GM18861 (cell line): ENCODE data around the gene CKMT1A.
"Not testable (repeated sequence)": the region's sequence is repeated elsewhere in the genome, so short reads cannot be mapped to it uniquely, and the experiment has no call there.

Experiments used
- ATAC-seq: cut with Tn5 transposase; IDR thresholded peaks from one replicate; pipeline ENCODE4 v1.9.1; 2021; ENCODE audit not compliant: unreplicated experiment

The CKMT1A gene

DNA sequence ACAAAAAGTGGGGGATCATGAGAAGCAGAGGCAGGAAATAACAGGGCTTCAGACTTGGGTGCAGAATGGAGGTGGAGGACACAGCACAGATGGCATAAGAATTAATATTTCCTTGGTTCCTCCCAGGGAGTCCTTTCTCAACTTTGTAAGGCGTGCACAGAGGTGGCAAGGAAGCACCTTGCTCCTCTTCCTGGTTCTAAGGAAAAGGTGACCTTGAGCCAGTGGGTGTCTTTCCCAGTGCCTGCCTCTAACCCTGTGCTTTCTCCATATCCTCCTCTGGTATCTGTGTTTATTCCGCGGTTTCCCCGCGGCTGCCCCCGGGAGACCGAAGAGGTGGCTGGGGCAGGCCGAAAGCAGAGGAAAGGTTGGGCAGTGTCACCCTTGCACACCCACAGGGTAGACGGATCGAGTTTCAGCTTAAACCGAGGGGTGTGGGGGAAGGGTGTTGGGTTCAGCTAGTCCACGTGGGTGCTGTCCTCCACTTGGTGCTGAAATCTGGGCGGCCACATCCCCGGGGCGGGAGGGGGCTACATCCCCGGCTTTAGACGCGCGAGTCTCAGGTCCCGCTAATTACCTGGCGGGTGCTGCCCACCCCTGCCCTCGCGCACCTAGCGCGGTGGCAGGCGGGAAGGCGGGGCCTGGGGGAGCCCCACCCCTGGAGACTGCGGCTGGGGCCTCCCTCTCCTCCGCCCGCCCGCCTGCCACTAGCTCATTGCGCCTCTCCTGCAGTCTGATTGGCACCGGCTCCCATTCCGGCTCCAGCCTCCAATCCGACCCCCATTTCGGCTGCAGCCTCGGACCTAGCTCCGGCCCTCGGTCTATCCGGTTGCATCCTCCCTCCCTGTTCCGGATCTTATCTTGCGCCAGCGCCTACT, at the start of gene CKMT1A:
Gene CKMT1A (plus strand): TSS at position 712 of the 875 bp plus-strand sequence. CDS start 192 bp downstream, outside the sequence.
- ATAC-seq = not testable (repeated sequence)

DNA sequence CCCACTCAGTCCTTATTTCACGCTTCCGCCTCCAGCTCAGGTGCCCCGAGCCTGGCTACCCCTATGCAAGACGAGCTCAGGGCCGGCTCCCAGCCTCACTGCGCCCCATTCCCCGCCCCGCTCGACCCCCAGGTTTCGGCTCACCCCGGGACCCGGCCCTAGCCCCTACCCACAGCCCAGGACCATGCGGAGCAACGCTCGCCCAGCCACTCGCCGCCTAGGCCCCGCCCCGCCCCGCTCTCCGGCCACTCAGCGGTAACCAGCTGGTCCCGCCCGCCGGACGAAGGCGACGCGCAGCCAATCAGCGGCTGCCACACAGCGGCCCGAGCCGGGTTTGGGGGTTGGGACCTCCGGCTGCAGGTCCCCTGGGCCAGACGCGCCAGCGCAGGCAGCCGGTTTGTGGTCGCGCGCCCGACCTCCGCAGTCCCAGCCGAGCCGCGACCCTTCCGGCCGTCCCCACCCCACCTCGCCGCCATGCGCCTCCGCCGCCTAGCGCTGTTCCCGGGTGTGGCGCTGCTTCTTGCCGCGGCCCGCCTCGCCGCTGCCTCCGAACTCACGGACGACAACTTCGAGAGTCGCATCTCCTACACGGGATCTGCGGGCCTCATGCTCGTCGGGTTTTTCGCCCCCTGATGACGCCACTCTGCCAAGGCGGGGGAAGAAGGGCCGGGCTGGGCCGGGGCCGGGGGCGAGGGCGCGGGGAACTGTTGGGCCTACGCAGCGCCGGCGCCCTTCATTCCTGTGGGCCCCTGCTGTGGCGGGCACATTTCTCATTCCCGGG, 44.8 kb upstream of the CKMT1A start, which contains the start of gene CATSPER2:
Gene CATSPER2 (minus strand): TSS at position 196 of the 781 bp plus-strand sequence. CDS start 783 bp downstream, outside the sequence.
- no peak for ATAC-seq

DNA sequence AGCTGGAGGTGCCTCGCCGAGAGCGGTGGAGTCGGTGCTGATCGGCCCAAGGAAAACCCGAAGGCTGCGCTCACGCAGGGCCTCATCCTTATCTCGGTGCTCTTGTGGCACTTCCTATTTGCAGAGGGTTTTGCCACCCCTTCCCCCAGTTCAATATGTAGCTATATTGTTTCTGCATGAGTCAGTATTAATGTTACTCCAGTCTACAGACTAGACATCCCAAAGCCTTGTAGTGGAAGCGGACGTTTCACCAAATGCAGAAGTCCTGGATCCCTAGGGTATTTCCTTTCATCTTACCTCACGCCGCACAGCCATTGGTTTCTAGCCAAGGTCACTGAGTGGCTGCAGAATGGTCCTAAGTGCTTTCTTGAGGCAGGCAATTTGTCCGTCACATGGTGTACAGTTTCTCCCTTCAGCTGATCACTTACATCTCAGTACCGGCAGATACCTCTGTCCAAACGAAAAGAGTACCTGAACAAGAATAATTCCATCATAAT, 44.2 kb upstream of the CKMT1A start:
- ATAC-seq = not testable (repeated sequence)

DNA sequence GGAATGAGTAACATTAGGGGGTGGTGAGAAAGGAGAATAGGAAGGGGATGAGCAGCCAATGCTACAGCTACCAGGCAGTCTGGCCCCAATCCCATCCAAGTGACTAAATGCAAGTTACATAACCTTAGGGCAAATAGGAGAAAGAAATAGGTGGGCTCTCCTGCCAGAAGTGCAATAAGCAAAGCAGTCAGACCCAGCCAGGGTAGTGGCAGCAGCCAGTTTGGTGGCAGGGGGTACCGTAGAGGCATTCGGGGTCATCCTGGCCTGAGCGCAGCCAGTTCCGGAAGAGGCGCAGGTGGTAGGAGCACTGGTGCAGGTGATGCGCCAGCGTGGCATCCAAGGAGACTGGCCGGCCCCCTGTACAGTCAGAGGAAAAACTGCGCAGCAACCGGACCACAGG, 33.9 kb upstream of the CKMT1A start:
- not testable (repeated sequence) for ATAC-seq

DNA sequence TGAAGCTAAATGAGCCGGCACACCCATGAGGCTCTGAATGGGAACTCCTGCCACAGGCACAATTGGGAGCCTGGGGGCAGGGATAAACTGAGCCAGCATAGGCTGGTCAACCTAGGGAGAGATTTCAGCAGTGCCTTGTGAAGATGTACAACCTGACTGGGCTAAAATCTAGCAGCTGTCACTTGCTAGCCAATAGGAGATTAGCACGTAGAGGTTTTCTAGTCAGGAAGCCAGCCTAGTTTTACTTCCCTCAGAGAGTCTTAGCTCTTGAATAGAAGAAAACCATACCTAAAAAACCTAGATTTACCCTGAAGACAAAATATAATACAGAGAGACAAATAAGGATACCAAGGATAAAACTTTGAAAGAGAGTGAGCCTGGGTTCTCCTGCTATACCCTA, 31.4 kb upstream of the CKMT1A start:
- not testable (repeated sequence) for ATAC-seq

DNA sequence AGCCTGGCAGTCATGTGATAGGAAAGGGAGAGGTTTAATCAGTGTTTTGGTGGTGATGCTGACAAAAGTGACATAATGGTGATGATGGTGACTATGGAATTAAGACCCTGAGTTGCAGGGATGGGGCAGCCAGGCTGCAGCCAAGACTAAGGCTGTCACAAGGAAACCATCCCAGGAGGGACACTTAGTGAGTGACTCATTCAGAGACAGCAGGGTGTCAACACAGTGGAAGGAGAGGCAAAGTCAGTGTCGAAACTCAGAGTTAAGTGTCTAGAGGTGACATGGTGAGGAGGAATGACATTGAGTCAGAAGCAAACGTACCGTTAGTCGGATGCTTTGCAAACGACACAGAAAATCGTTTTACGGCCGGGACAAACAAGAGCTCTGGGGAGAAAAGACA, 30.3 kb upstream of the CKMT1A start:
- ATAC-seq = not testable (repeated sequence)

DNA sequence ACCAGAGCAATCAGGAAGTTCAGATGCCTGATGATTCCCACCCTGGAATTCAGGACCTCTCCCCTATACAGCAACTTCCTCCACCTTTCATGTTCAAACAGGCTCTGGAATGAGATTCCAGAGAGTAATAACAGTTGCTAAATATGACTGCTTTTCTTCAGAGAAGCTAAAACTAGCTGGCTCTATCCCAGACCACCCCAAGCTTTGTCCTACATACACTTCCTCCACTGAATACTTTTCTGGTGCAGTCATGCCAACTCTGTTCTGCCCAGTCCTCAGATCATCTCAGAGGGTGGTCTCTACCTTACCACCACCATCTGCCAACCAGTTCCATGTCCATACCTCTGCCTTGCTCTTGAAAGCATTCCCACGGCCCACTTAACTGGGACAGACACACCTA, 27.5 kb upstream of the CKMT1A start:
- not testable (repeated sequence) for ATAC-seq

DNA sequence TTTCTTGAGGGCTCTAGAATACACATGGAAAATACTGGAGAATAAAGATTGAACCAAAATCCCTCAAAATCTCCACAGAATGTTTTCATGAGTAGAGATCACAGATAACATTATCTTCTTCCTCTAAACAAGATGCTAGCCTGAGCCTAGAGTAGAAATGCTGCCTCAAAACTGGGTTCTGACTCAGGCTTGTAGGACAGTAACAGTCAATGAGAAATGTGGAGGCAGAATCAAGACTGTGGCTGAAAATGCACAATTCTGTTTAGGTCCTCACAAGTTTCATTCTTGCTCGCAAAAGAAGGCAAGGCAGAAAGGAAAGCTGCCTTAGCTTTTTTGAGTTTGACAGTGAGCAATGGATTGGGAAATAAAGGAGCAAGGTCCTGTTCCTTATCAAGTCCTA, 19.5 kb upstream of the CKMT1A start:
- not testable (repeated sequence) for ATAC-seq

DNA sequence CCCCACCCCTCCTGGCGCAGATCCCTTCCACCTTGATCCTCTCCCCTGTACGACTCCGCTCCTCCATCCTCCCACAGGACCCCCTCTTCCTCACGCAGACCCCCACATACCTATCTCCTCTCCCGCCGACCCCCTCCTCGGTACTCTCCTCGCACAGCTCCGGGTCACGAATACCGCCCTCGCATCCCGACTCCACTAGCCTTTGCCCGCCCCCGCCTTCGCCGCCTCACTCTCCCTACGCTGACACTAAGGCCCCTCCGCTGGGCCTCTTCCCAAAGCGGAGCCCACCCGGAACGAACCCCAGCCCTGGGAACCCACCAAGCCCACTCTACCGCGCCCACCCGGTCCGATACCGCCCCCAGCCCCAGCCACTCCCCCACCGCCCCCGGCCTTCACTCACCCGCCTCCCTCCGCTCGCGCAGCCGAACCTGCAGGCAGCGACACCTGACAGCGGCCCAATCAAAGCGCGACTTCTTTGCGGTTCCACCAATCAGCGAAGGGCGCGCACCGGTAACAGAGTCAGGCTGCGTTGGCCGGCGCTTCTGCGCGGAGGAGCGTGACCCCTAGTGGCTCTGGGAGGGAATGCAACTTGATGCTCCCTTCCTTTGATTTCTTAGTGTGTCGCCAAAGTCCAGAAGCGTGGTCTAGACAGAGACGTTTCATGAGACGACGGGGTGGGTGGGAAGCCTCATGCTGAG, 3.9 kb upstream of the CKMT1A start:
- ATAC-seq = peak; percentile 90

DNA sequence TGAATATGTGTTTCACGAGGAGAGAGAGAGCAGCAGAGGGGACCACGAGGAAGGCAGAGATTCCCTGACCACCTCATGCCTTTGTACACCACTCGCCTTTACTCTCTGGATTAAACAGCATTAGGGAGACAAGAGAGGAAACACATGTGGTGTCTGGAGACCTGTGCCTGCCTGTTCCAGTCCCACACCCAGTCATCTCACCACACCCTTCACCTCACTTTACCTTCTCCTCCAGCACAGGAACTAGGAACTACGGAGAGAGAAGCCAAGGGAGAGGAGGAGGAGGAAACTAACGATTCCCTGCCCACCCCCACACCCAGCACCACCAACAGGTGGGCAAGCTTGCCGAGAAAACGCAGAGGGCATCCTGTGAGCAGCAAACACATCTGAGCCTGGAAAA, 980 bp upstream of the CKMT1A start:
- not testable (repeated sequence) for ATAC-seq

DNA sequence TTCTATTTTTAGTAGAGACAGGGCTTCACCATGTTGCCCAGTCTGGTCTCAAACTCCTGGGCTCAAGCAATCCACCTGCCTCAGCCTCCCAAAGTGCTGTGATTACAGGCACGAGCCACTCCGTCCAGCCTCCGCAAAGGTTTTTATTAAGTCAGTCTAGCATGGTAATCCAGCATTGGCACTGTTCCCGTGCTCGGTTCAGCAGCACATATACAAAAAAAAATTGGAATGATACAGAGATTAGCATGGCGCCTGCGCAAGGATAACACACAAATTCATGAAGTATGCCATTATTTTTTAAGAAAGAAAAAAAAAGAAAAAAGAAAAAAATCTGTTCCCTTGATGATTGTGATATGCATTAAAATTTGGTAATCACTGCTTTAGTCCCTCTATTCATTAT, 8.5 kb downstream of the CKMT1A start:
- ATAC-seq = no peak

DNA sequence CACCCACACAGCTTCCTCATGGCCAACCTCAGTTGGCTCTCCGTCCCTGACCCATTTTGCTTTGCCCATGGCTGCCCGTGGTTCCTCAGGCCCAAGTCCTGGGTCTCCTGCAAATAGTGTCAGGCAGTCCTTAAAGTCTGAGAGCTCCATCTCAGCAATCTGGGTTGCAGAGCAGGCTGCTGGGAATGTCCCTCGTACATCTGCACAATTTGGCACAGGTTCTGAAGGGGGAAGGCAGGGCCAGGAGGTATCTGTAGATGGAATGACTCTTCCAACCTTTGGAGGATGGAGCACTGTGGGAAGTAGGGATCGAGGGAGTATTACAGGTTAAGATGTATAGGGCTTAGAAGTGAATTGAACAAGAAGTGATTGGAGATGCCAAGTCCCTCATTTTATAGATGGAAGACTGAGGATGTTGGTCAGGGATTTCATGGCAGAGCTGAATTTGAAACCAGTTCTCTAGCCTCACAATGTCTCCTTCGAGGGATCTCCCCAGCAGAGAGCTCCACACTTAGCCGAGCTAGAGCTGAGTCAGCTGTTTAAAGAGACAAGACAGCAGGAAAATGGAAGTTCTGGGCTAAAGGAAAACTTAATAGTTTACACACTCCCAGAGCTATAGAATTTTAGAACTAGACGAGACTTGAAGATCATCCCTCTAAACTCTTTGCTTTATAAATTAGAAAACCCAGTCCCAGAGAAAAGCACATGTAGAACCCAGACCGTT, 9.2 kb downstream of the CKMT1A start:
- no peak for ATAC-seq

DNA sequence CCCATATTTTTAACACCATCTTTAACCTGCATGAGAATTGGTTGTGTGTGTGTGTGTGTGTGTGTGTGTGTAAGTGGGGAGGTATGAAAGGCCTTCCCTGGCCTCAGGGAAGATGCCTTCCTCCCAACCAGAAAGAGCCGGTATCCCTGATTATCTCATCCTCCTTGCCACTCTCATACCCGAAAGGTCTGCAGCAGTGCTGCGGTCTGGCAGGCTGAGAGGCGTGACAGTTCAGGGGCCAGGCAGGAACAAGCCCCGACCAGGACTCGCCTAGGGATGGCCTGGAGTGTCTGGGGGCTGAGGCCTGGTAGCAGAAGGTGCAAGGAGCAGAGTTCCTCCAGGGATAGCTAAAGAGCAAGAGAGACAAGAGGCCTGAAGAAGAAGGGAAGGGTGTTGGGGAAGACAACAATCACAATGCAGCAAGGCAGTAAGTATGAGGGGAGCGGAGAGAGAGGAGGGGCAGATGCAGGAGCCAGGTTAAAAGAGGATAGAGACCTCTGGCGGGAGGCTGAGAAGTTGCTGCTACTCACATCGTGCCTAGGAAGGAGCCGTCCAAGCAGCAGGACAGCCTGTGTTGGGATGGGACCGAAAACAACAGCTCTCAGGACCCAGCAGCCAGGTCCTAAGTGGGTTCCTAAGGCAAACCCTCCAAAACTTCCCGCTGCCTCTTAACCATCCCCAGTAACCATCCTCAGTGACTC, 16.9 kb downstream of the CKMT1A start:
- ATAC-seq = not testable (repeated sequence)

DNA sequence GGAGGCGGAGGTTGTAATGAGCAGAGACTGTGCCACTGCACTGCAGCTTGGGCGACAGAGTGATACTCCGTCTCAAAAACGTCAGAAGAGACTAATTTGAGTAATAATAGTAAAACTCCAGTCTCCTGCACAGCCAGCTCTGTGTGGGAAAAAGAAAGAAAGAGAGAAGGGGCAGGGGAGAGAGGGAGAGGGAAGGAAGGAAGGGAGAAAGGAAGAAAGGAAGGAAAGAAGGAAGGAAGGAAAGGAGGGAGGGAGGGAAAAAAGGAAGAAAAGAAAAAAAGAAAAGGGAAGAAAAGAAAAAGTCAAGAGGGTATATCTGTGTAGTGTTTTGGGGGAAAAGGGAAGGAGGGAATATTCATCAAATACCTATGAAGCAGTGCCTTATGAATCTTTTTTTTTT, 29.5 kb downstream of the CKMT1A start:
- no peak for ATAC-seq

DNA sequence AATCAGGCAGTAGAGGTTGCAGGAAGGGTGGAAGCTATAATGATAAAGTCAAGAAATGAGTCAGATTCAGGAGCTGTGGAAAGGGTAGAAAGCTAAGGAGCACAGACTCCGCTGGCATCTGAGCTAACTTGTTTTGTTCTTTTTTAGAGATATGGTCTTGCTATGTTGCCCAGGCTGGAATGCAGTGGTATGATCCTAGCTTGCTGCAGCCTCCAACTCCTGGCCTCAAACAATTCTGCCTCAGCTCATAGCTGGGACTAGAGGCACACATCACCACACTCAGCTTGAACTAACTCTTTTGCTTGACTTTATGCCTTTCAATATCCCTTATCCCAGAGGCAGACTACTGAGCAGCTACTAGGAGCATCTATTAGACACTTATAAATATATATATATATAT, 32.6 kb downstream of the CKMT1A start:
- ATAC-seq = not testable (repeated sequence)

DNA sequence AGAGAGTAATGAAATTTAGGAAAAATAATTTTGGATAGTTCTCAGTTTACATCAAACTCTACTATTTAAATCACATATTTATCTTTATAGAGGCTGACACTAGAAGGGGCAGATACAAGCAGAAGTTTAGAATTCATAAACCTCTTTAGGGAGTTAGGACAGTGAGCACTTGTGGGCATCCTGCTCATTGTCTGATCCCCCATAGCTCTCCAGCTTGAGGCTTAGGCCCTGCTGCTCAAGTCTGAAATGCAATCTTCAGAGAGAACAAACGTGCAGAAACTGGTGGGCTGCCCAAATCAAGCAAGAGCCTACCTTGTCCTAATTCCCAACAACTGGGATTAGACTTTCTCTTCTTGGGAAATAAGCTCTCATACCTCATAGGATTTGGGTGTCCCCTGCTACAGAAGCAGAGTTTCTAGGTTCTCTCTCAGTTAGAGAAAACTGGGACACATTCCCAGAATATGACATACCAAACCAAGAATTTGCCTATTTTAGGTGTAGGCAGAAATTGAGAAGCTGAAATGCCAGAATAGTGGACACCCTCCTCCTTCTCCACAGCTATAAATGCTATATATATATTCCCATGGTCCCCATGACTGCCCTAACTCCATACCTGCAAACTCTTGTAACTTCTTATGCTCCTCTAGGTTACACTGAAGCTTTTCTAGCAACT, 34.5 kb downstream of the CKMT1A start:
- not testable (repeated sequence) for ATAC-seq

DNA sequence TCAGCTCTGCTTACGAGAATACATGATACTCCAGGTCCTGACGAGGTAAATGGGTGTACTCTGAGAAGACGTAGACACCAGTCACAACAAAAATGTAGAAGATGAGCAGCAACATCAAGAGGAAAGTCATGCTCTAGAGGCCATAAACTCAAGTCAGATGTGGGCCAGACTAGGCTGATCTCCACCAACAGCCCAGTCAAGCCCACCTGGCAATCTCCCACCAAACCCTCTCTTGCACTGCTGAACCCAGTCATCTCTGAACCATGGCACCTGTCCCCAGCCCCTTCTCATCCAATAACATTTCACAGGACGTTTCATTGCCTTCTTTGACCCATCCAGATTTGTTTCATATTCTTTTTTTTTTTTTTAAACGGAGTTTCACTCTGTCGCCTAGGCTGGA, 41.8 kb downstream of the CKMT1A start:
- no peak for ATAC-seq

DNA sequence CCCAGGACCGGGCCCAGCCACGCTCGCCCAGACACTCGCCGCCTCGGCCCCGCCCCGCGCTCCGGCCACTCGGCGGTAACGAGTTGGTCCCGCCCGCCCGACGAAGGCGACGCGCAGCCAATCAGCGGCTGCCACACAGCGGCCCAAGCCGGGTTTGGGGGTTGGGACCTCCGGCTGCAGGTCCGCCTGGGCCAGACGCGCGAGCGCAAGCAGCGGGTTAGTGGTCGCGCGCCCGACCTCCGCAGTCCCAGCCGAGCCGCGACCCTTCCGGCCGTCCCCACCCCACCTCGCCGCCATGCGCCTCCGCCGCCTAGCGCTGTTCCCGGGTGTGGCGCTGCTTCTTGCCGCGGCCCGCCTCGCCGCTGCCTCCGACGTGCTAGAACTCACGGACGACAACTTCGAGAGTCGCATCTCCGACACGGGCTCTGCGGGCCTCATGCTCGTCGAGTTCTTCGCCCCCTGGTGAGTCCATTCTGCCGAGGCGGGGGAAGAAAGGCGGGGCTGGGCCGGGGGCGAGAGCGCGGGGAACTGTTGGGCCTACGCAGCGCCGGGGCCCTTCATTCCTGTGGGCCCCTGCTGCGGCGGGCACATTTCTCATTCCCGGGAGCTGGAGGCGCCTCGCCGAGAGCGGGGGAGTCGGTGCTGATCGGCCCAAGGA, 52.7 kb downstream of the CKMT1A start, which contains the start of gene PDIA3:
Gene PDIA3 (plus strand): TSS at position 194 of the 658 bp plus-strand sequence. CDS start 102 bp downstream, at position 296.
- peak; percentile 50 for ATAC-seq
